HG02840 (cell line): ENCODE data around the gene SPATA16.
"Not testable (repeated sequence)": the region's sequence is repeated elsewhere in the genome, so short reads cannot be mapped to it uniquely, and the experiment has no call there.

Experiments used
- ATAC-seq: cut with Tn5 transposase; IDR thresholded peaks from one replicate; pipeline ENCODE4 v1.9.1; 2021; ENCODE audit warnings: mild to moderate bottlenecking, moderate library complexity, moderate number of reproducible peaks; ENCODE audit not compliant: unreplicated experiment, low FRiP score

Gene SPATA16

DNA sequence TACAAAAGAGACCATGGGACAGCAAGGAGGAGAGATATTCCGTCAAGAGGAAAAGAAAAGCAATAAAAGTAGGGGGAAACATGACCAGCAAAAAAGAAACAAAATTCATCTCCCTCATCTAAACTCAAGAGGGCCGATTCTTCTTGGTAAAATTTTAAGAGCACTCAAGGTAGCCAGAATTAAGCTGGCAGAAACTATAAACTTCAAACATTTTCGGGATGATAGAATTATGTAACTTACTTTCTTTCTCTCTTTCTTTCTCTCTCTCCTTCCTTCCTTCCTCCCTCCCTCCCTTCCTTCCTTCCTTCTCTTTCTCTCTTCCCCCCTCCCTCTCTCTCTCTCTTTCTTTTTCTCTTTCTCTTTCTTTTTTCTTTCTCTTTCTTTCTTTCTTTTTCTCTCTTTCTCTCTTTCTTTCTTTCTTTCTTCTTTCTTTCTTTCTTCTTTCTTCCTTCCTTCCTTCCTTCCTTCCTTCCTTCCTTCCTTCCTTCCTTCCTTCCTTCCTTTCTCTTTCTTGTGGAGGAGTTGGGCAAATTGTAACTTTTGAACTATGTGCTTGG is 180.3 kb downstream of the SPATA16 start:
- not testable (repeated sequence) for ATAC-seq

DNA sequence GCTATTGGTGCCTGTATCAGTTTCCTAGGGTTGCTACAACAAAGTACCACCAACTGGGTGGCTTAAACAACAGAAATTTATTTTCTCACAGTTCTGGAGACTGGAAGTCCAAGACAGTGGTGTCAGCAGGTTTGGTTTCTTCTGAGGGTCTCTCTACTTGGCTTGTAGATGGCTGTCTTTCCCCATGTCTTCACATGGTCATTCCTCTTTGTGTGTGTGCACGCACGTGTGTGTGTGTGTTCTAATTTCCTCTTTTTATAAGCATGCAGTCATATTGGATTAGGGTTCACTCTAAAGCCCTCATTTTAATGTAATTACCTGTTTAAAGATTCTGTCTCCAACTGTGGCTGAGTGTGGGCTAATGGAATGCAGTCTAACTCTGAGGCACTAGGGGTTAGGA is 182.5 kb downstream of the SPATA16 start:
- ATAC-seq: no peak

DNA sequence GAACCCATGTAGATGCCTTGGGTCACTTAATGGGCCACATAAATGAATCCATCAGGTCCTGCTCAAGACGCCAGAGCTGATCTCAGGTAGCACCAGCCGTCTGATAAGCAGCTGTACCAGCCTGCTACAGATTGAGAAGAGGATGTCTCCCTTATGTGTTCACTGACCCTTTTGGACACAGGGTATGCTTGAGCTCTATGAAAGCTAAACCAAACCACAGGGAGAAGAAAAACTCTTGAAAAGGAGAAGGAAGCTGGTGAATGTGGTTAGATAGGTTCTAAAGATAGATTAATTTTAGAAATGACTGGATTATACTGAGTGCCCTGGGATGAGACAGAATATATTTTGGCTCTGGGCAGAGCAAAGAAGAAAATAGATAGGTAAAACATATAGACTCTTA is 187.5 kb downstream of the SPATA16 start:
- ATAC-seq: no peak

DNA sequence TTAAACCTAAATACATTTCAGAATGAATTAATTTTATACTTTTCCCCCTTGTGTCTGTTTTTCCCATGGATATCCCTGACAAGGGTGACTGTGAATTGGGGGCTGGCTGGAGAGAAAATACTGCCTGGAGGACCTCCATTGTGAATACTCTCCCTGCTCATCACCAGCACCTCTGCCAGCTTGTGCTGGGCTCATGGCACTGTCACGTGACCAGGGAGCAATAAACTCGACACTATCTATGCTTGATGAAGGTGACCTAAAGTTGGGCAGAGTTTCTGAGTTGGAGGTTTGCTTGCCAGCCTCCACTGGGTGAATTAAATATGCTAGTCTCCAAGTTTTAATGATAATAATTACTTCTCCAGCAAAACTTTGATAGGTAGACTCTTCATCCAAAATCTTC is 189.5 kb downstream of the SPATA16 start:
- ATAC-seq: no peak

DNA sequence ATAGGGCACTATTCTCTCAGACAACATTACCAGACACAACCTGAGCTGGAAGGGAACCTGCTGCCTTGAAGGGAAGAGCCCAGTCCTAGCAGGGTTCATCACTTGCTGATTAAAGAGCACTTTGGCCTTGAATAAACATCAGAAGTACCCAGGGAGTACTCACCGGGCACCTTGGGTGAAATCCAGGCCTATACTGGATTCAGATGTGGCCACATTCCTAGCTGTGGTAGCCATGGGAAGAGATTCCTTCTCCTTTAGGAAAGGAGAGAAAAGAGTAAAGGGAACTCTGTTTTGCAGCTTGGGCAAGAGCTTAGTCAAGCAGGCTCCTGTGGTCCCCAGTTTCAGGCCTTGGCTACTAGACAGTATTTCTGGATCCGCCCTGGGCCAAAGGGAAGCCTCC is 195.0 kb downstream of the SPATA16 start:
- no peak for ATAC-seq

DNA sequence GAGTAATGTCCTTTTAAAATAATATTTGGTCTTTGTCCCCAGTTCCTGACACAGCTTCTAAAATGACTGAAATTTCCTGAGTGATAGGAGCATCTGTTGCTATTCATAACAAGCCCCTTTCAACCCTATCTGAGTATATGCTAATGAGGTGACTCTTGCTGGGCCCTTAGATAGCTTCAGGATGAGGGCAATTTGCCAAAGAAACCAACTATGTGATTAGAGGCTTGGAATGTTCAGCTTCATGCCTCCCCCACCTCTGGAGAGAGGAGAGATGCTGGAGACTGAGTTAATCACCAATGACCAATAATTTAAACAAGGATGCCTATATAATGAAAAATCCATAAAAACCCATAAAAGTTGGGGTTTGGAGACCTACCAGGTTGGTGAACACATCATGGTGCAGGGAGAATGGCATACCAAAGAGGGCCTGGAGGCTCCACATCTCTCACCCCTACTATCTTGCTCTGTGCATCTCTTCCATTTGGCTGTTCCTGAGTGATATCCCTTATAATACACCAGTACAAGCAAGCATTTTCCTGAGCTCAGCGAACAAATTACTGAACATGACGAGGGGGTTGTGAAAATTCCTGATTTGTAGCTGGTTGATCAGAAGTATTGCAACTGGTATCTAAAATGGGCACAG is 201.3 kb downstream of the SPATA16 start:
- no peak for ATAC-seq

DNA sequence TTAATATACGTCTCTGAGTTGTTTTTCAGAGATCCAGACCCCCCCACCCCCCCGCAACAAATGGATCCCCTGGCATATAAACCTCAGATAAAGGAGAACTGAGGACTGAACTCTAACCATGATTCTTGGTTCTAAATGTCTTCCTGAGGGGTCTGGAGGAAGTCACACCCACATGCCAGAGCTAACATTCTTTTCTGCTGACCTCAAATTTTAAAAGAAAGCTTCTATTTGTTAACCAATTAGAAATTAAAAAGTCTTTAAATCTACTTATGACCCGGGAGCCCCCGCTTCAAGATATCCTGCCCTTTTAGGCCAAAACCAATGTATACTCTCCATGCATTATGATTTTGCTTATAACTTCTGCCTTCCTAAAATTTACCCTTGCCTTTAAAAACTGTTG is 202.2 kb downstream of the SPATA16 start:
- ATAC-seq: no peak

DNA sequence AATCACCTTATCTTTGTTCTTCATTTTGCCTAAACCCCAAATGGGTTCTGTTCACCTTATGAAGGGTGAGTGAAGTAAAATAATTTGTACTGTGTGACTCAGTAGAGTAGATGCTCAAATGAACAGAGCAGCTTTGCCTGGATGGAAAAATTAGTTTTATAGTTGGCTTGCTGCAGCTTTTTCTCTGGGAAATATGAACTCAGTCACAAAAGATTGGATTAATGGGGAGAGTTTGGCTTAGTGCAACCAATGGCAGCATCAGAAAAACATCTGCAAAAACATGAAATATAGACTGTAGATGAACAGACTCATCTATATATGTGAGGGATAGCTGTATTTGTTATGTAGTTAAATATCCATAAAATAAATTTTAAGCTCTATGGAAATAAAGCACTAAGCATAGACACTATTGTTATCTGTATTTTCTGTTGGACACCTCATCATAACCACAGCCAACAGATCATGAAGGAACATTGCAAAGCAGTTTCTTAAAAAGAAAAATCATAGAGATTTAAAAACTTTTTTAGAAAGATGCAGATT is 209.2 kb downstream of the SPATA16 start:
- ATAC-seq: no peak

DNA sequence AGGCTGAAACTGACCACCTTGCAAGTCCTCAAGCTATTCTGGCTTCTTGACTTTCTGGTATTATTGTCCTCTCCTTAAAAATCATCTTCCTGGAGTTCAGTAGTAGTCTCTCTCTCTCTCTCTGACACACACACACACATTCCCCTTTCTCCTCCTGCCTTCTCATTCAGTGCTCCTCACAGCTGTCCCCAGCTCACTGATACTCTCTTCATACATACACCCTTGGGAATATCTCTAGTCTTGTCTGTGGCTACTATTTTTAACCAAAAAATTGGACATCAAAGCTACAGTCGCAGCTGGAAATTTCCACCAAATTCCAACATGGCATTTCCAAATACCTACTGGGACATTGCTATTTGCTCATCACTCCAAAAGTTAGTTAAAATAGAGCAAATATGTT is 211.6 kb downstream of the SPATA16 start:
- ATAC-seq: no peak

DNA sequence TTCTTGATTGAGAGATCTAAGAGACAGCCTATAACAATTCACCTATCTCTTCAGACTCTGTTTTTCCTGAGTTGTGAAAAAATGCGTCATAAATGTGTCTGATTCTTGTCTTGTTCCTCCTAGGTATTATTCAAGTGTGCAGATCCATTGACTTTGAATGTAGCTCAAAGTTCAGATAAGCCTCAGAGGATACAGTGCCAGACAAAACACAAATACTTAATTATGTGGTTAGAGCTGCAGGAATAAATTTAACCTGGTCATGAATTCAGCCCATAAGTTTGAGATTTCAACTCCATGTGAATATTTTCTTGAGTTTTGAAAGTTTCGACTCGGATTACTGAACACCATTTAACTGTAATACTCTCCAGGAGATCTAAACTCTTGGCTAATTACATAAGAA is 216.5 kb downstream of the SPATA16 start:
- no peak for ATAC-seq

DNA sequence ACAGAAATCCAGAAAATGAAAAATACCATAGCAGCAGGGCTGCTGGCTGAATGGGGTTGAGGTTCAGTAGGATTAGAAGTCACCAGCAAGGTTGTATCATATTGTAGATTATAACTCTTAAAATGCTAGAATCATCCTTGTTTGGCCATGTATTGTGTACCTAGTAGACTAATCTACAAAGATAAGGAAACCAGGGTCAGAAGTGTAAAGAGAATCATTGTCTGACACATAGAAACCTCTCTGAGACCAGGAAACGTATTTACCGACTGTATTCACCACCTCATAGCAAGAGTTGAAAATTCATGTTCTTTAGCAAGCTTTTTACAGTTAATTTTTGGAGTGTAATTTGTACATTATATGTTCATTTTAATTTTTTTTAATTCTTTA is 221.7 kb downstream of the SPATA16 start:
- no peak for ATAC-seq

DNA sequence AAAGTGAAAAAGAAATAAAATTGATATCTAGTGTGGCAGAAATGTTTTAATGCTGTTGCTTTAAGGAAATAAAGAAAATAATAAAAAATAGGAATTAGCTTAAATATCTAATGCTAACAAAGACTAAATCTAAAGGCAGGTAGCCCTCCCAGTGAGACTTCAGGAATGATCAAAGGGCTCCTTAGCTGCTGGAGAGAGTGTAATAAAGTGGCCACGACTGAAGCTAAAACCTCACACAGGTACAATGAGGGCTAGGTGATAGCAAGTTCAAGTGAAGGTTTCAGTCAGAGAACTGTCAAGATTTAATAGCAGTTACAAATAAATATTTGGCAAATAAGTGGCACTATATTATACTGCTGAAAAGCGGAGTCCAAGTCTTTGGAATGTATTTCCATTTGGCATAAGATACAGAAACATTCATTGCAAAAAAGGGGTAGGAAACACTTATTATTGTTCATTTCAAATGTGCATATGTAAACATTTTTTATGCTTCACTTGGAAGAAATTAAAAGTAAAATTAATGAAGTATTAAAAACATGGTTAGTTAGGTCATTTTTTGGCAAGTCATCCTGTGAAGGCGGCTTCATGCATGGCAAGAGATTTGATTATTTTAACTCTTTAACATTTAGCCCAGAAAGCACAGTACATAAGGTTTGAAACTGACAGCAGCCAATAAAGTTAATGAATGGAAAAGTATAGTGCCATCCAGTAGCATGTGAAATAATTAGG is 222.3 kb downstream of the SPATA16 start:
- ATAC-seq: no peak

DNA sequence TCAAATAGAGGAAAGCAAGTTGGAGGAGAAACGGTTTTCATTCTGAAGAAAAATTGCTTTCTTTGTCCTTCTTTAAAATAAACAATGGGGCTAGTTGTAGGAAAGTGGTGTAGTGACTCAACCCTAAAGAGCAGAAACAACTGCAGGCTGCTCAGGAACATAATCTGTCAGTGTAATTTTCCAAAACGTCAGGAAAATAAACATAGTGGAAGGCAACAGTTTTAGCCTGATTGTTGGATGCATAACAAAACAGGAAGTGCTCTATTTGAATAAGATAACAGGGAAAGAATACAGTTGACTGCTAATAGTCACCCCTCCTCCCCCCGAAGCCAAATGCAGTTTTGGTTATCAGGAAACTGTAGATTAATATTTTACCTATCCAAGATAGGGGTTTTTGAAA is 222.9 kb downstream of the SPATA16 start:
- no peak for ATAC-seq

DNA sequence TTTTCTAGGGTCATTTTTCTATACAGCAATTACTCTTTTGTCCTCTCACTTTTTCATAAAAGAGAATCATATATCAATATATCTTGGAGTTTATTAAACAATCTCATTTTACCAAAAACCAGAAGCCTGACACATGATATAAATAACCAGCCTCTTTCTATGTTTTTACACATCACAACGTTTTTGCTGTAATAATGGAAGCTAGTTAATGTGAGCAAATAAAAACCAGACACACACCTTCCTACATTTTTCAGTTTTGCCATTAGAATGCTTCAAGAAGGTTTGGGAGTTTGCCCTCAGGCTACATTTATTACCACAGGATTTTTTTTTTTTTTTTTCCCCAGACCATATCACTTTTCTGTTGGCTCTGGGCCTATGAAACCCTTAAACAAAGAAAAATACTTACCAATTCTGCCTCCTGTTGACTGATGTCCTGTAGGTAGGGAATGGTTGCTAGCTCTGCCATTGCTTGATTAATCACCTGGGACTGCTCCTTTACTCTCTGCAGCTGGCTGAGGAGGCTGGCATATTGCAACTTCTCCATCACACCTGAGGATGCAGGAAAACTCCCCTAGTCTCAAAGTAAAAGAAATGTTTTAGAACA is 225.0 kb downstream of the SPATA16 start:
- ATAC-seq: no peak

DNA sequence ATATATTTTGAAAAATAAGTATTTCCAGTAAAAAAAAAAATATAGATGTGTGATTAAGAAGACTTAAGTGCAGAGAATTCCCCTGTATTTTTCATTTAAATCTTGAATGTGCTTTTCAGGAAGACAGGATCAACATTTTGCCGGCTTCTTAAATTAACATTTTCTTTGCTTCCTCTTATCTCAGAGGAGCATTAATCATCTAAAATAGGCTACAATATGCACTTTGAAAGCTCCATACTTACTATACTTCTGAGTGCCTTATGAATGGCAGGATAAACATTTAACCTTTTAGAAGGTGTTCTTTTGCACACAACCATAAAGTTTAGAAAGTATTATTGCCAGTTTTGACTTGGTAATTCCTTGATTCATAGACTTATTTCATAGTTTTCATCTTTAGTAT is 226.2 kb downstream of the SPATA16 start:
- ATAC-seq: no peak

DNA sequence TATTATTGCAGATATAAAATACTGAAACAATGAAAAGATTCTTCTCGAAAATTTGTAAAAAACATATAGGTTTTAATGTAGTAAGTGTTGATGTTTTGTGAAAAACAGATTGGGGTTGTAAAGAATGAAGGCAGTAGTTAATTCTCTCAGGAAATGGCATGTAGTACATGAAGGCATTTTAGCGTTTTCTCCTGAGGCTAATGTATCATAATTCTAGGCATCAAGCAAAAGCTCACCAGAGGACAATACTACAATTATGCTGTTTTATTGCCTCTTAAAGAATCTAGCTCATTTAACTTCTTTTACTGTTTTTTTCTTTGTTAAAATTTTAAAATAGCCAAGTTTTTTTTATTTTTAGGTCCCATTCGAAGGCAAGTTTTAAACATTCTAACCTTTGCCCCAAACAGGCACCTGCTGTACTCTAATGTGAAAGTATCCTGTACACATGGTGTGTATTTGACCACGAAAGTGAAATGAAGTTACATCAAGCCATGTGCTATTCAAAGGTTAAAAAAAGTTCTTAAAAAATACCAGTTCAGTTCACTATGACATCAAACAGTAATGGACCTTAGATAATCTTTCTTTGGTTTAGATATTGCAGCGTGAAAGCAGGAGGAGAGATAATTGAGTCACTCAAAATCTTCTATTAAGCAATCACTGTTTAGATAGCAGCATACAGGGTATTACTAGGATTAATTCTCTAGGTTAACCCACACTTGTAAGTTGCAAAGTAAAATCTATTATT is 227.0 kb downstream of the SPATA16 start:
- no peak for ATAC-seq

DNA sequence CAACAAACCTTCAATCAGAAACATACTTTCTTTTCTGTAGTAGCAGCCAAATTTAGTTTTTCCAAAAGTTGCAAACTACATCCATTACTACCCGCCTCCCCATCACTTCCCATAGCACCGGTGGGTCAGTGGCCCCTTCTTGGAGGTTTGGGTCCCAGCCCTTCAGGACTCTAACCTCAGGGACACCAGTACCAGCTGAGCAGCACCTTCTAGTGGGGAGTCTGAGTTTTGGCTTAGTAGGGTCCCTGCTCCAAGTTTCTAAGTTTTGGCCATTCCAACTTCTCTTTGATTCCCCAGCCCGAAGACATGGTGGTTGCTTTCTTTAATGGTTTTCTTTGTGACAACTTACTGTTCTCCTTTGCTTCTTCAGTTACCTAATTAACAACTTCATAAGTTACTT is 229.9 kb downstream of the SPATA16 start:
- no peak for ATAC-seq

DNA sequence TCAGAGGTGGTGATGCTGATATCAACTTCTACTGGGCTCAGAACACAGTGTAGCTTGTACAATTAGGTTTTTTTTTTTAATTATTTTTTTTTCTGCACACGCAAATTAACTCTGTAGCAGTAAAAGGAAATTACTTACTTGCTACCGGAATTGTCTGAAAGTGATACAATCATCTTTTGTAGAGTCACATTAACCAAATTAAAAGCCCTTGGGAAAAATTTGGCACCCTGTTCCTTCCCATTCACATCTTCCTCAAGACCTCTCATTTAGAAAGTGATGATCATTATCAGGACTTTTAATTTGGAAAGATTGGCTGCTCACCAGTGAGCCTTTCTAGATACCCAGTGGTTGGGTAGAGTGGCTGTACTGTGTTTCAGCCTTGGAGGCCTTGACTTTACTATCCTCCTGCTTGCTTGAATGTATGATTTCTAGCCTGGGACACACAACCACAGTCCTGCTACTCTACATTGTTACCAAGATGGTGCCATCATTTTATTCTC is 232.2 kb downstream of the SPATA16 start:
- no peak for ATAC-seq

DNA sequence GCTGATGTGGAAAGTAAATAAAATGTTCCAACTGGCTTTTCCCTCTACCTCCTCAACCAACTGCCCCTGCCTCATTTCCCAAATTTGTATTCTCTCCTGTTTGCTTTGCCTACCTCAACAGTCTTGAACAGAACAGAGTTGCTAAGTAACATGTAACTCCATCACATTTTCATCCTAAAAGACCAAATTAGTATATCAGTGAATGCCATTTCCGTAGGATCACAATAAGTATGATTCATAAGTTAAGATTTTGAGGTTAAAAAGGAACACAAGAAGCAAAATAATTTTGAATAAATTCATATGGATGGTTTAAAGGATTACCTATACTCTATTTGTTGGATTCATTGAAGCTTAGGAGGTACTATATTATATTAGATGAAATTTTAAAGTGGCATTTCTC is 235.6 kb downstream of the SPATA16 start:
- no peak for ATAC-seq

DNA sequence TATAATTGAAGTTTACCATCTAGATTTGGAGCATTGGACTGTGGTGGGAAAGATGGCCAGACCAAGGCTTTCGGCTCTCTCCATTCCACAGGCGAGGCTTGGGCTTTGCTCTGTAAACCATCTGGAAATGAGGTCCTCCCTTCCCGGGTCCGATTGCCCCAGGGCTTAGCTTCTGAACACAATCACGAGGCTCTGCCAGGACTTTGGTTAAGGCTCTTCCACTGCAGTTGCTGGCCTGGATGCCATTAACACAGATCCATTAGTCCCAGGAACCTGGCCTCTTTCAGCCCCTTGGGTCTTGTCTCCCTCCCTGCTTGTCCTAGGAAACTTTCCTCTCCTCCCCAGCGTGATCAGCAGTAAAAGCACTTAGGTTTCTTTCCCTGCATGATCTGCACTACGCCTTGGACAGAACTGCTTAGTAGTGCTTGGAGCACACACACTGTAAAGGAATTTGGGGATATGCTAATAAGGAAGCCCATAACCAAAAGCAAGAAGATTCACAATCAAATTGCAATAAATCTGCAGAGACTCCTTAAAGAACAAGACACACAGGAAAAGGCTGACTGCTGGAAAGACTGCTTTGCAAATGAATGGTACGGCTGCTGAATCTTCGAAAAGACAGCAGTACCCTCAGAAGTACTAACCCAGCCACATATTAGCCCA is 236.2 kb downstream of the SPATA16 start:
- no peak for ATAC-seq
